Testis (tissue), 3 donors: ENCODE data around the gene UNC13B. TPM values are rescaled to one million over a fixed set of nuclear protein-coding genes. Genes with fewer than 3 reads are reported as not detected.

Source experiments
- DNase-seq: peaks from one replicate; pipeline ENCODE4 v3.0.0-alpha.2; 2019
- H3K27ac ChIP-seq, 2 donors: fragments of 200-600 bp; sonication (generic); one replicate each; pipeline ENCODE4 v1.5.1; 2019
- H3K27me3 ChIP-seq: fragments of 200-600 bp; sonication (generic); one replicate; pipeline ENCODE4 v1.5.1; 2019
- H3K36me3 ChIP-seq: fragments of 200-600 bp; sonication (generic); one replicate; pipeline ENCODE4 v1.5.1; 2017; ENCODE audit warnings: low read depth; ENCODE audit errors: missing control alignments
- H3K4me1 ChIP-seq: fragments of 200-600 bp; sonication (generic); one replicate; pipeline ENCODE4 v1.5.1; 2019
- H3K4me3 ChIP-seq, 2 donors: fragments of 200-600 bp; sonication (generic); one replicate each; pipeline ENCODE4 v1.5.1; 2017 to 2019
- H3K9me3 ChIP-seq: fragments of 200-600 bp; sonication (generic); one replicate; pipeline ENCODE4 v1.5.1; 2017
- POLR2A ChIP-seq: fragments of 450-650 bp; IDR thresholded peaks from one replicate; pipeline ENCODE4 v1.6.1; 2017; ENCODE audit warnings: antibody characterized with exemption, mild to moderate bottlenecking, moderate library complexity
- WGBS, 2 donors: methylation state at CpG; one replicate each; pipeline ENCODE4 v1.1.5; 2018; 5-methylcytosine and 5-hydroxymethylcytosine counted together
- intact Hi-C: fragments of 100-400 bp; cut with DNase I; formaldehyde crosslinking; loops from one replicate; pipeline ENCODE4 v1.15.1; 2023; ENCODE audit warnings: low total_unique reads
- polyA plus RNA-seq: library from polyadenylated mRNA; stranded (reverse); fragments of 350-450 nt; fragmentation: Illumina TruSeq; extraction: RNeasy Lipid Tissue Mini Kit (QIAGEN cat#74804); gene quantifications from one replicate; pipeline ENCODE4 v1.2.3, GENCODE V29; 2014; ENCODE audit warnings: low read depth, low replicate concordance; ENCODE audit not compliant: insufficient read depth
- total RNA-seq, 2 donors: library from RNA; depleted of rRNA; stranded (reverse); fragments of >200 nt; gene quantifications; one replicate each; pipeline ENCODE4 v1.2.3, GENCODE V29; 2016
- TF ChIP-seq, protein P1 (sequence below), 3 experiments: fragments of 450-650 bp in 2 of 3; fragments of 200-600 bp in 1 of 3; sonication (generic) in 1 of 3; IDR thresholded peaks; one replicate each; pipeline ENCODE4 v1.5.1; 2016 to 2019; ENCODE audit warnings: antibody characterized with exemption in 3 of 3, mild to moderate bottlenecking in 2 of 3, moderate library complexity in 1 of 3

UNC13B gene
- total and polyA plus RNA-seq, 3 donors from 2014 or later = 37.0 to 51.0 (median 40.2) TPM

DNA sequence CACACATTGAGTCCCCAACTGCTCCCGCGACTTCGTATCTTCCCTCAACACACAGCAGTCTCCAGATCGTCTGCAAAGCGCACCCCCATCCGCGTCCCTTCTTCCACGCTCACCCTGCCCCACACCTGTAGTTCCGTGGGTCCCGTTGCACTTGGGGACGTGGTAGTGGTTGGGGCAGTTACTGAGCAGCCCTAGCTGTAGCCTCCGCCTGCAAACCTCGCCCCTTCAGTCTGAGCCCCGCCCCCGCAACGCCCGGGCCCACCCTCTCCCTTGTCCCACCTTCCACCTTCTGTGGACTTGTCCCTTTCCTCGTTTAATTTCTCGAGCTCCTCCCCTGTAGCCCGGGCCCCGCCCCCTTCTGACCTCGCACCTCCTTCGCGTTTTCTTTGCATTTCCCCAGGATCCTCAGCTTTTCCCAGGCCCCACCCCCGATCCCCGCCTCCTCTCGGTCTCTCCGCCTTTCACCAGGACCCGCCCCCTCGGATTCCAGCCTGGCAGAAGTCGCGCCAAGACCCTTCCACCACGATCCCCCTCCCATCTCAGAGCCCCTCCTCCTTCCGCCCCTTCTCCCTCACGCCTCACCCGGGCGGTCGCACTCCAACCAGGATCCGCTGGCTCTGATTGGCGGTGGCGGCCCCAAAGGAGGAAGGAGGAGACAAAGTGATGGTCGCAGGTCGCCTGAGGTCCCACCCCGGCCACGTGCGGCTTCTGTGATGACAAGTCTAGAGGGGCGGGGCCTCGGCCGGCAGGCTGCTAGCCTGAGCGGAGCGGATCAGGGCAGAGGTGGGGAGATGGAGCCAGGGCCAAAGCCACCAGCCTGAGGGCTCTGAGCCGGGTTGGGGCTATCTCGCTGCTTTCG lies 45.9 kb upstream of the UNC13B start, which contains the start of gene ATOSB:
TSS of gene ATOSB (minus strand) at position 183 of the 859 bp plus-strand sequence. CDS start 7,588 bp downstream, outside the sequence.
- Histone ChIP-seq H3K4me3 (peak within 1 kb of the TSS; percentile 50 to 65), H3K27ac (peak within 1 kb of the TSS; percentile 69 to 94), H3K27me3 (no peaks in the 10 kb centered on the region), H3K9me3 (no peaks in the 10 kb centered on the region), H3K4me1 (peaks cover 35% of the 10 kb centered on the region), H3K36me3 (no peaks in the 10 kb centered on the region)
- peak; percentile 96 for DNase-seq
- WGBS, 2 donors = 0 to 1% methylated on average over 51 to 54 of the region's 54 CpGs
- TF ChIP-seq POLR2A = no peak
- TF ChIP-seq, protein P1, sequence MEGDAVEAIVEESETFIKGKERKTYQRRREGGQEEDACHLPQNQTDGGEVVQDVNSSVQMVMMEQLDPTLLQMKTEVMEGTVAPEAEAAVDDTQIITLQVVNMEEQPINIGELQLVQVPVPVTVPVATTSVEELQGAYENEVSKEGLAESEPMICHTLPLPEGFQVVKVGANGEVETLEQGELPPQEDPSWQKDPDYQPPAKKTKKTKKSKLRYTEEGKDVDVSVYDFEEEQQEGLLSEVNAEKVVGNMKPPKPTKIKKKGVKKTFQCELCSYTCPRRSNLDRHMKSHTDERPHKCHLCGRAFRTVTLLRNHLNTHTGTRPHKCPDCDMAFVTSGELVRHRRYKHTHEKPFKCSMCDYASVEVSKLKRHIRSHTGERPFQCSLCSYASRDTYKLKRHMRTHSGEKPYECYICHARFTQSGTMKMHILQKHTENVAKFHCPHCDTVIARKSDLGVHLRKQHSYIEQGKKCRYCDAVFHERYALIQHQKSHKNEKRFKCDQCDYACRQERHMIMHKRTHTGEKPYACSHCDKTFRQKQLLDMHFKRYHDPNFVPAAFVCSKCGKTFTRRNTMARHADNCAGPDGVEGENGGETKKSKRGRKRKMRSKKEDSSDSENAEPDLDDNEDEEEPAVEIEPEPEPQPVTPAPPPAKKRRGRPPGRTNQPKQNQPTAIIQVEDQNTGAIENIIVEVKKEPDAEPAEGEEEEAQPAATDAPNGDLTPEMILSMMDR (IDR thresholded peaks at IDR 0.05) = no peak
- intact Hi-C loops = loop anchor here (10.0 kb wide), 2 partner anchors 359 to 439 kb away; no protein-coding TSS in a partner anchor

DNA sequence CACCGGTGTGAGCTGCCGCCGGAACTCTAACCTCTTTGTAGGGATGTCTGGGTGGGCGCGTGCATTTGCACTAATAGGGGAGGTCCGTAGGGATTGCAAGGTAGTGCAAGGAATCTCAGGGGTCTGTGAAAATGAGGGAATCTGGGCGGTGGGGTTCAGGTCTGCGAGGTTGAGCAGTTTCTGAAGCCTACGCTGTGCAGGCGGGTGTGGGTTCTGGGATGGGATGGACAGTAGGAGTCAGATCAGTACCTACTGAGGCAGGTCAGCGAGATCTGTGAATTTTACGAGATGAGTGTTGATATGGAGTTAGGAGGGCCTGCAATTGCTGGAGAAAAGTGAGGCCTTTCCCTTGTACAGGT lies 45.3 kb upstream of the UNC13B start:
- H3K27me3 ChIP-seq = no peaks in the 10 kb centered on the region
- TF ChIP-seq, protein P1 (IDR thresholded peaks at IDR 0.05) = no peak
- no peak for TF ChIP-seq POLR2A
- intact Hi-C loops = loop anchor here (10.0 kb wide), 2 partner anchors 358 to 438 kb away; no protein-coding TSS in a partner anchor
- H3K9me3 ChIP-seq = no peaks in the 10 kb centered on the region
- WGBS, 2 donors = 0% methylated on average over 12 of the region's 12 CpGs
- H3K36me3 ChIP-seq = no peaks in the 10 kb centered on the region
- peak overlapping the region; percentile 69 to 94 for H3K27ac ChIP-seq
- peak overlapping the region; percentile 50 to 65 for H3K4me3 ChIP-seq
- DNase-seq = no peak
- H3K4me1 ChIP-seq = peaks cover 33% of the 10 kb centered on the region

DNA sequence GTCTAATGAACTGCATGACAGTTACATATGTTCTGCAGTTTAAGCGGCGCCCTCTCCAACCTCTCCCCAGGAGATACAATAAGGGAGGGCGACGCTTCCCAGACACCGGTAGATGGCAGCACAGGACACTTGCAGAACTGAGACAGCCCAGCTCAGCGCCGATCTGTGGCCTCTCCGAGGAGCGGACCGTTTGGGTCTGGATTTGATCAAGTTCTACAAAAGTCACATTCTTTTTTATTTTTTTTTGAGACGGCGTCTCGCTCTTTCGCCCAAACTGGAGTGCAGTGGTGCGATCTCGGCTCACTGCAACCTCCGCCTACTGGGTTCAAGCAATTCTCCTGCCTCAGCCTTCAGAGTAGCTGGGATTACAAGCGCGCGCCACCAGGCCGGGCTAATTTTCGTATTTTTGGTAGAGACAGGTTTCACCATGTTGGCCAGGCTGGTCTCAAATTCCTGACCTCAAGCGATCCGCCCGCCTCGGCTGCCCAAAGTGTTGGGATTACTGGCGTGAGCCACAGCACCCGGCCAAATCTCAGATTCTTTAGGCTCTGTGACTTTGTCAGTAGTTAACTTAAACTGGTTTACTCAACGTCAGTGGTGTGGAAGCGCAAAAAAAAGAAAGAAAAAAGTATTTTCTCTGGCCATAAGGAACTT lies 44.8 kb upstream of the UNC13B start:
- Histone ChIP-seq H3K9me3 (no peaks in the 10 kb centered on the region), H3K36me3 (no peaks in the 10 kb centered on the region), H3K27ac (peak overlapping the region; percentile 69 to 94), H3K4me3 (peak overlapping the region; percentile 50 to 65), H3K27me3 (no peaks in the 10 kb centered on the region), H3K4me1 (peaks cover 29% of the 10 kb centered on the region)
- TF ChIP-seq, protein P1 (IDR thresholded peaks at IDR 0.05) = peak; percentile 79 to 89 (median 82)
- TF ChIP-seq POLR2A = no peak
- intact Hi-C loops = loop anchor here (10.0 kb wide), 2 partner anchors 358 to 438 kb away; no protein-coding TSS in a partner anchor
- 13 to 16% methylated on average over 30 of the region's 30 CpGs for WGBS, 2 donors
- peak; percentile 97 for DNase-seq

DNA sequence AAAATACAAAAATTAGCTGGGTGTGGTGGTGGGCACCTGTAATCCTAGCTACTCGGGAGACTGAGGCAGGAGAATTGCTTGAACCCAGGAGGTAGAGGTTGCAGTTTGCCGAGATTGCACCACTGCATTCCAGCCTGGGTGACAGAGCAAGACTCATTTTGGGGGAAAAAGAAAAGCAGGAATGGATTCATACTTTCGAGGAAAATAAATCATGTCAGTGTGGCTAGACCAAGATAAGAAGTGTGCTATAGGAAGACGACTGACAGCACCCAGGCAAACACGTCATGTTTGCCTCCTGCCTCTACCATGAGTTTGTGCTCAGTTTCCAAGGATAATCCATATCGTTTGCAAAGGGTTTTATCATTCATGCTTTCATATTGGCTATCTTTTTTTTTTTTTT lies 26.9 kb upstream of the UNC13B start:
- TF ChIP-seq, protein P1 (IDR thresholded peaks at IDR 0.05) = no peak
- H3K36me3 ChIP-seq = no peaks in the 10 kb centered on the region
- H3K4me1 ChIP-seq = no peaks in the 10 kb centered on the region
- H3K4me3 ChIP-seq = no peak overlapping the region
- H3K9me3 ChIP-seq = no peaks in the 10 kb centered on the region
- H3K27me3 ChIP-seq = no peaks in the 10 kb centered on the region
- intact Hi-C loops = no loop called here
- no peak for DNase-seq
- H3K27ac ChIP-seq = no peak overlapping the region
- WGBS, 2 donors = 78 to 81% methylated on average over 6 of the region's 6 CpGs
